CD4-positive, CD25-positive, alpha-beta regulatory T cell (primary cell): ENCODE results near the gene SIGLEC6. TPM values are rescaled to one million over a fixed set of nuclear protein-coding genes. Genes with fewer than 3 reads are reported as not detected.

ENCODE experiments used
- ATAC-seq, 2 donors: fragments of 150-1000 bp; cut with Tn5 transposase; one replicate each; pipeline ENCODE4 v1.10.0; 2021; ENCODE audit warnings: low read depth in 2 of 2, moderate number of reproducible peaks in 2 of 2, moderate library complexity in 1 of 2
- DNase-seq, 3 donors: peaks; one replicate each; pipeline versions ENCODE4 v3.0.0 to v3.0.0-alpha.2; 2012 to 2022; ENCODE audit warnings: mixed read lengths in 1 of 3
- H3K27ac ChIP-seq: one replicate; pipeline ENCODE4 v1.7.0; 2013; ENCODE audit warnings: mild to moderate bottlenecking, low read length; ENCODE audit not compliant: insufficient read depth, poor library complexity, severe bottlenecking
- H3K27me3 ChIP-seq: one replicate; pipeline ENCODE4 v1.7.0; 2013; ENCODE audit warnings: low read length; ENCODE audit not compliant: control insufficient read depth, insufficient read depth
- H3K36me3 ChIP-seq: one replicate; pipeline ENCODE4 v1.7.0; 2013; ENCODE audit warnings: mild to moderate bottlenecking, low read length, moderate library complexity; ENCODE audit not compliant: control insufficient read depth, insufficient read depth
- H3K4me1 ChIP-seq: 2 replicates; pipeline ENCODE4 v1.7.0; 2013; ENCODE audit warnings: mild to moderate bottlenecking, low read length; ENCODE audit not compliant: insufficient read depth, control insufficient read depth, poor library complexity, severe bottlenecking
- H3K4me3 ChIP-seq: one replicate; pipeline ENCODE4 v1.7.0; 2013; ENCODE audit warnings: low read depth, mild to moderate bottlenecking, low read length, moderate library complexity
- H3K9me3 ChIP-seq, 2 experiments: 1 replicate in 1 of 2; 2 replicates in 1 of 2; pipeline ENCODE4 v1.7.0; 2013; ENCODE audit warnings: low read length in 2 of 2, mild to moderate bottlenecking in 1 of 2, moderate library complexity in 1 of 2; ENCODE audit not compliant: control insufficient read depth in 2 of 2
- H3K27ac Mint-ChIP-seq, 3 donors: one replicate each; pipeline ENCODE4 v1.8.0; 2020 to 2022; ENCODE audit warnings: mild to moderate bottlenecking in 3 of 3, mixed read lengths in 3 of 3, moderate library complexity in 2 of 3
- H3K27me3 Mint-ChIP-seq: one replicate; pipeline ENCODE4 v1.8.0; 2022; ENCODE audit warnings: mild to moderate bottlenecking, mixed read lengths
- H3K36me3 Mint-ChIP-seq: one replicate; pipeline ENCODE4 v1.8.0; 2020; ENCODE audit warnings: mixed read lengths
- H3K4me1 Mint-ChIP-seq, 4 donors: one replicate each; pipeline ENCODE4 v1.8.0; 2020 to 2022; ENCODE audit warnings: mixed read lengths in 4 of 4, mild to moderate bottlenecking in 1 of 4
- H3K4me3 Mint-ChIP-seq, 4 donors: one replicate each; pipeline ENCODE4 v1.8.0; 2020 to 2022; ENCODE audit warnings: mild to moderate bottlenecking in 4 of 4, mixed read lengths in 4 of 4, moderate library complexity in 3 of 4
- H3K9me3 Mint-ChIP-seq, 7 donors: one replicate each; pipeline ENCODE4 v1.8.0; 2020 to 2022; ENCODE audit warnings: mixed read lengths in 7 of 7, mild to moderate bottlenecking in 3 of 7, moderate library complexity in 2 of 7
- polyA plus RNA-seq, 4 donors: library from polyadenylated mRNA; unstranded; fragments of 300-500 nt; fragmentation: Illumina TruSeq; gene quantifications; one replicate each; pipeline ENCODE4 v1.2.3, GENCODE V29; 2021
- total RNA-seq: library from RNA; stranded (reverse); gene quantifications from one replicate; pipeline ENCODE4 v1.2.3, GENCODE V29; 2022

SIGLEC6 gene
- total and polyA plus RNA-seq, 5 donors from 2014 or later = not detected

GRCh38 chr19:51552996-51553725, 21.7 kb upstream of the SIGLEC6 start:
- H3K27ac ChIP-seq = no peak overlapping the region
- H3K27ac Mint-ChIP-seq = no peak overlapping the region
- no peak overlapping the region for H3K4me3 Mint-ChIP-seq
- DNase-seq (no peak), ATAC-seq (no peak)
- no peaks in the 10 kb centered on the region for H3K9me3 ChIP-seq
- peaks cover 0 to 9% (median 0%) of the 10 kb centered on the region in 7 donors for H3K9me3 Mint-ChIP-seq
- peaks cover 4% of the 10 kb centered on the region for H3K36me3 Mint-ChIP-seq
- no peaks in the 10 kb centered on the region for H3K36me3 ChIP-seq
- H3K4me1 ChIP-seq = no peaks in the 10 kb centered on the region
- H3K4me1 Mint-ChIP-seq = peaks cover 0 to 14% (median 2%) of the 10 kb centered on the region in 4 donors
- H3K27me3 Mint-ChIP-seq = peaks cover 21% of the 10 kb centered on the region
- peaks cover 4% of the 10 kb centered on the region for H3K27me3 ChIP-seq
- no peak overlapping the region for H3K4me3 ChIP-seq

GRCh38 chr19:51552608-51552995, 21.1 kb upstream of the SIGLEC6 start:
- Histone ChIP-seq H3K36me3 (no peaks in the 10 kb centered on the region), H3K4me3 (no peak overlapping the region), H3K27ac (no peak overlapping the region), H3K4me1 (no peaks in the 10 kb centered on the region), H3K27me3 (peaks cover 4% of the 10 kb centered on the region), H3K9me3 (no peaks in the 10 kb centered on the region)
- peaks cover 26% of the 10 kb centered on the region for H3K27me3 Mint-ChIP-seq
- DNase-seq = no peak
- H3K27ac Mint-ChIP-seq = no peak overlapping the region
- no peak for ATAC-seq
- H3K4me1 Mint-ChIP-seq = peaks cover 0 to 14% (median 2%) of the 10 kb centered on the region in 4 donors
- H3K36me3 Mint-ChIP-seq = peaks cover 4% of the 10 kb centered on the region
- H3K9me3 Mint-ChIP-seq = peaks cover 0 to 9% (median 0%) of the 10 kb centered on the region in 7 donors
- no peak overlapping the region for H3K4me3 Mint-ChIP-seq

DNA sequence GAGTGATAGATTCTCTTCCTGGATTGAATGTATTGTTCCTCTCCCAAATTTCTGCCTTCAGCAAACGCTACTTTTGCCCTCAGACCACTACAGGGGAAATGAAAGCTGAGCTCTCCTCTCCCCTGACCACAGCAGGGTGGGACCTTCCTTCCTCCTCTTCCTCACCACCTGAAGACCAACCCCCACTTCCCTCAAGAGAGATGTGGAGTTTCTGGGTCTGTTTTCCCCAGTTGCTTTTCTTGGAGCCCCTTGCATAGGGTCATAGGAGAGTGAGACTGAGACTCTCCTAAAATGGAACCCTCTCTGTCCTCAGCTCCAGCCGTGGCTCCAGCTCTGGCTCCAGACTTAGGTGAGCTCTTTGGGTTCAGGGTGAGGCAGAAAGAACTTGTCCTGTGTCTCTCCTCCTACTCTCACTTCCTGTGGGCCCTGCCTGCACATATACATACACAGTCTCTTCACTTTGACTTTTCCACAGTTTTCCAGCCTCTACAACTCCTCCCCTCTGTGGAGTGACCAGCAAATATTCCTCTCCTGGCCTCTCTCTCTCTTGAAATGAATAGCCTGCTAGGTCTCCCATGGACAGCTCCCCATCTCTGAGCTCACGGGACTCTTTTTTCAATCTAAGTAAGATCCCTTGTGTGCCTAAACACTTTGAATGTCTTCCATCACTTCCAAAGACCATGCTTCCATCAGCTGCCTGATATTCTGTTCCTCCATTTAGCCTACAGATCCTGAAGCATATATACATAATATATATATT, 20.4 kb upstream of the SIGLEC6 start:
- no peak for ATAC-seq
- Histone ChIP-seq H3K4me3 (no peak overlapping the region), H3K27me3 (peaks cover 3% of the 10 kb centered on the region), H3K4me1 (no peaks in the 10 kb centered on the region), H3K9me3 (no peaks in the 10 kb centered on the region), H3K36me3 (no peaks in the 10 kb centered on the region), H3K27ac (no peak overlapping the region)
- DNase-seq = no peak
- Mint-ChIP-seq H3K9me3 (peaks cover 0 to 9% (median 0%) of the 10 kb centered on the region in 7 donors), H3K27me3 (peaks cover 27% of the 10 kb centered on the region), H3K27ac (no peak overlapping the region), H3K36me3 (peaks cover 4% of the 10 kb centered on the region), H3K4me1 (peaks cover 0 to 14% (median 2%) of the 10 kb centered on the region in 4 donors), H3K4me3 (no peak overlapping the region)

- DNase-seq (no peak), ATAC-seq (no peak)
- Histone ChIP-seq H3K4me3 (no peak overlapping the region), H3K27me3 (peaks cover 3% of the 10 kb centered on the region), H3K36me3 (no peaks in the 10 kb centered on the region), H3K9me3 (no peaks in the 10 kb centered on the region), H3K27ac (no peak overlapping the region), H3K4me1 (no peaks in the 10 kb centered on the region)
- no peak overlapping the region for H3K27ac Mint-ChIP-seq
- H3K27me3 Mint-ChIP-seq = peaks cover 35% of the 10 kb centered on the region
- H3K9me3 Mint-ChIP-seq = peaks cover 0 to 9% (median 0%) of the 10 kb centered on the region in 7 donors
- no peak overlapping the region for H3K4me3 Mint-ChIP-seq
- peaks cover 0 to 18% (median 5%) of the 10 kb centered on the region in 4 donors for H3K4me1 Mint-ChIP-seq
- peaks cover 4% of the 10 kb centered on the region for H3K36me3 Mint-ChIP-seq
Observed at GRCh38 chr19:51550848-51551672, 19.6 kb upstream of the SIGLEC6 start.

DNA sequence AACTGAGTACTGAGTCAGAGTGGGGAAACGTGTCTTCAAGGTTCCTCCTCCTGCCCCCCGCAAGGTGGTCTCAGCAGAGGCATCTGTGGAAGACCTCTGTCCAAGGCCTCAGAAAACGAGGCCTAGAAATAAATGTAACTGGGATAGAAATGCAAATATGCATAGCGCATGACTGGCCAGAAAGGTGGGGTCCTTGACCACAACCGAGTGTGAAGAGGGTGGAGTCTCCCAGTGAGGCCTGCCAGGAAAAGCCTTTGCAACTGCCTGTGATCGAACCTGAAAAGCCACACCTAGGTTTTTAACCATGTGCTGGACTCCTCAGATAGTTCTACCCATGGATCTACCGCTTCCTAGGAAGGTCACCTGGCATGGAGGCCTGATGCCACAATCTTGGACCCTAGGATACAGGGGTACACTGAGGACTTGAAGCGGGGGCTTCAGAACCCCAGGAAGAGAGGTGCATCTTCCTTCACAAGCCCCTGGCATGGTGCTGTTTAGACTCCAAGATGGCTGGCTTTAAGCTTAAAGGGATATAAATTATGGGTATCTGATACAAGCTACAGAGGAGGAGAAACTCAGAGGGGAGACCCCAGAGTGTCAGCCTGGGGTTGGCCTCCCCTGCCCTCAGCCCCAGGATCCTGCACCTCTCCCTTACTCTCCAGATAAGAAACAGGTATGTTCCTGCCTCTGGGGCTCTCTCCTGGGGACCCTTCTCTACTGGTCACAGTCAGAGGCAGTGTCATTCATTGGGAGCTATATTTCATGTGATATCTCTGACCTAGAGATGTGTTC, 18.3 kb upstream of the SIGLEC6 start:
- Mint-ChIP-seq H3K4me1 (peaks cover 0 to 18% (median 5%) of the 10 kb centered on the region in 4 donors), H3K27ac (no peak overlapping the region), H3K4me3 (no peak overlapping the region), H3K9me3 (peaks cover 0 to 9% (median 0%) of the 10 kb centered on the region in 7 donors), H3K27me3 (peaks cover 40% of the 10 kb centered on the region), H3K36me3 (peaks cover 4% of the 10 kb centered on the region)
- H3K9me3 ChIP-seq = no peaks in the 10 kb centered on the region
- DNase-seq = no peak
- peaks cover 3% of the 10 kb centered on the region for H3K27me3 ChIP-seq
- H3K4me1 ChIP-seq = no peaks in the 10 kb centered on the region
- H3K36me3 ChIP-seq = no peaks in the 10 kb centered on the region
- no peak overlapping the region for H3K4me3 ChIP-seq
- no peak for ATAC-seq
- H3K27ac ChIP-seq = no peak overlapping the region

DNA sequence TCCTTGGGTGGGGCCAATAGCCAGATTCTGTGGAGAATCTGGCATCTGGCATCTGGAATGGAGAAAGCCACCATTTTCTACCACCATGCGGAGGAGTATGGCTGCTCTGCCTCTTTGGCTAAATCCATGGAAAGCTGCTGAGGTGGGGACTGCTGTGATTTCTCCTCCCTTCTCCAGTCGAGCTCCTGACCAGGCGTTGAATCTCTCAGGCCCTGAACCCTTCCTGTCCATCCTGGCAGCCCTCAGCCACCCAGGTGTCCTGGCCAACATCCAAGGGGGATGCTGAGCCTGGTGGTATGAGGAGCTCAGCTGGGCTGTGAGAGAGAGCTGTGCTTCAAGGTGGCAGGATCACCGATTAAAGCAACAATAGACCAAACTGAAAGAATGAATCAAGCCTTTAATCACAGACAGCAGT, 17.4 kb upstream of the SIGLEC6 start:
- peaks cover 41% of the 10 kb centered on the region for H3K27me3 Mint-ChIP-seq
- Histone ChIP-seq H3K27me3 (peaks cover under 1% of the 10 kb centered on the region), H3K36me3 (no peaks in the 10 kb centered on the region), H3K4me1 (no peaks in the 10 kb centered on the region), H3K4me3 (no peak overlapping the region), H3K9me3 (no peaks in the 10 kb centered on the region), H3K27ac (no peak overlapping the region)
- peaks cover 4% of the 10 kb centered on the region for H3K36me3 Mint-ChIP-seq
- no peak overlapping the region for H3K27ac Mint-ChIP-seq
- H3K9me3 Mint-ChIP-seq = peaks cover 0 to 9% (median 0%) of the 10 kb centered on the region in 7 donors
- ATAC-seq (no peak), DNase-seq (no peak)
- H3K4me3 Mint-ChIP-seq = no peak overlapping the region
- peaks cover 0 to 18% (median 5%) of the 10 kb centered on the region in 4 donors for H3K4me1 Mint-ChIP-seq

GRCh38 chr19:51548213-51548651, 16.8 kb upstream of the SIGLEC6 start:
- Histone ChIP-seq H3K4me1 (no peaks in the 10 kb centered on the region), H3K36me3 (no peaks in the 10 kb centered on the region), H3K27ac (no peak overlapping the region), H3K4me3 (no peak overlapping the region), H3K27me3 (no peaks in the 10 kb centered on the region), H3K9me3 (no peaks in the 10 kb centered on the region)
- H3K9me3 Mint-ChIP-seq = peaks cover 0 to 9% (median 0%) of the 10 kb centered on the region in 7 donors
- H3K4me3 Mint-ChIP-seq = no peak overlapping the region
- H3K36me3 Mint-ChIP-seq = peaks cover 4% of the 10 kb centered on the region
- ATAC-seq (no peak), DNase-seq (no peak)
- H3K27ac Mint-ChIP-seq = no peak overlapping the region
- peaks cover 0 to 18% (median 5%) of the 10 kb centered on the region in 4 donors for H3K4me1 Mint-ChIP-seq
- peaks cover 44% of the 10 kb centered on the region for H3K27me3 Mint-ChIP-seq
